HEK293T (cell line): ENCODE measurements around the gene RASD1.

Experiments used
- BHLHE40 ChIP-seq: fragments of 450-650 bp; IDR thresholded peaks from 2 replicates; pipeline ENCODE4 v1.6.1; 2016; ENCODE audit warnings: mild to moderate bottlenecking, moderate library complexity, borderline replicate concordance
- ELF4 ChIP-seq: fragments of 450-650 bp; IDR thresholded peaks from 2 replicates; pipeline ENCODE4 v1.6.1; 2017; ENCODE audit warnings: antibody characterized with exemption
- FOXA1 ChIP-seq: fragments of 450-650 bp; IDR thresholded peaks from 2 replicates; pipeline ENCODE4 v1.6.1; 2016; ENCODE audit warnings: mild to moderate bottlenecking
- FOXK2 ChIP-seq: fragments of 450-650 bp; IDR thresholded peaks from 2 replicates; pipeline ENCODE4 v1.6.1; 2016; ENCODE audit warnings: mild to moderate bottlenecking
- FOXM1 ChIP-seq: fragments of 450-650 bp; IDR thresholded peaks from 2 replicates; pipeline ENCODE4 v1.6.1; 2017; ENCODE audit warnings: mild to moderate bottlenecking, borderline replicate concordance
- HDGF ChIP-seq: fragments of 450-650 bp; IDR thresholded peaks from 2 replicates; pipeline ENCODE4 v1.6.1; 2017; ENCODE audit warnings: antibody characterized with exemption, borderline replicate concordance
- PKNOX1 ChIP-seq: fragments of 450-650 bp; IDR thresholded peaks from 2 replicates; pipeline ENCODE4 v1.6.1; 2016
- SP1 ChIP-seq: fragments of 450-650 bp; IDR thresholded peaks from 2 replicates; pipeline ENCODE4 v1.6.1; 2017
- SUZ12 ChIP-seq: fragments of 450-650 bp; IDR thresholded peaks from 2 replicates; pipeline ENCODE4 v1.6.1; 2016; ENCODE audit warnings: mild to moderate bottlenecking
- TARDBP ChIP-seq: fragments of 450-650 bp; IDR thresholded peaks from 2 replicates; pipeline ENCODE4 v1.6.1; 2016

GRCh38 chr17:17445925-17446665 lies 50.1 kb downstream of the RASD1 start:
- TF ChIP-seq FOXK2 (no peak), BHLHE40 (no peak), ELF4 (no peak), PKNOX1 (no peak), TARDBP (no peak), FOXM1 (no peak), SP1 (no peak), SUZ12 (no peak), HDGF (no peak), FOXA1 (no peak)
